HG03135 (cell line): Measurements from ENCODE around the gene E2F2.

ENCODE experiments used
- ATAC-seq: cut with Tn5 transposase; IDR thresholded peaks from one replicate; pipeline ENCODE4 v1.9.1; 2021; ENCODE audit warnings: mild to moderate bottlenecking, moderate library complexity; ENCODE audit not compliant: unreplicated experiment

E2F2 gene

GRCh38 chr1:23469372-23469982 lies 61.6 kb downstream of the E2F2 start:
- no peak for ATAC-seq

- no peak for ATAC-seq
Observed at GRCh38 chr1:23466423-23466989, 64.5 kb downstream of the E2F2 start.

- no peak for ATAC-seq
Observed at GRCh38 chr1:23463286-23463685, 67.7 kb downstream of the E2F2 start.

- no peak for ATAC-seq
Observed at GRCh38 chr1:23462766-23463165, 68.3 kb downstream of the E2F2 start.

- no peak for ATAC-seq
Observed at GRCh38 chr1:23461050-23461449, 70.0 kb downstream of the E2F2 start.

- ATAC-seq: no peak
Observed at GRCh38 chr1:23460519-23460918, 70.5 kb downstream of the E2F2 start.

GRCh38 chr1:23459338-23459757 lies 71.7 kb downstream of the E2F2 start:
- ATAC-seq: no peak
